A549 (cell line): ENCODE data around the gene CLPSL1. TPM values are rescaled to one million over a fixed set of nuclear protein-coding genes. Genes with fewer than 3 reads are reported as not detected.
A peak's percentile ranks its signal among the peaks of the same experiment; 100 is the strongest.

Experiments
- ATAC-seq, 2 experiments: fragments of 200-7000 bp in 1 of 2; fragments of >200 bp in 1 of 2; cut with Nextera tagmentation in 1 of 2; cut with Tn5 transposase in 1 of 2; 3 replicates each; pipeline versions ENCODE4 v1.8.0 to v1.9.1; 2018 to 2020; ENCODE audit warnings: mild to moderate bottlenecking in 1 of 2, moderate library complexity in 1 of 2
- CTCF ChIA-PET: fragments of 300-600 bp; sonication (Branson Sonifier 250); formaldehyde crosslinking; extraction: SDS; loops from one replicate; lab custom pipeline; 2021; ENCODE audit warnings: antibody characterized with exemption, inconsistent platforms; lab: Yijun Ruan, JAX
- POLR2A ChIA-PET: fragments of 350-600 bp; formaldehyde crosslinking; extraction: SDS; loops from one replicate; lab custom pipeline; 2021; ENCODE audit warnings: antibody characterized with exemption, inconsistent platforms; lab: Yijun Ruan, JAX
- DNase-seq, 2 experiments: peaks; one replicate each; pipeline versions ENCODE4 v3.0.0 to v3.0.0-alpha.2; 2011 to 2016; ENCODE audit warnings: low read depth in 1 of 2, low spot score in 1 of 2
- FAIRE-seq: peaks from 2 replicates; lab custom pipeline; 2011; peaks lifted over from hg19 to GRCh38; lab: Jason Lieb, UNC
- H3K27ac ChIP-seq, 2 experiments: fragments of >200 bp; sonication (Bioruptor Twin); formaldehyde crosslinking; 3 replicates each; pipeline ENCODE4 v1.5.1; 2016 to 2017
- H3K4me1 ChIP-seq: fragments of >200 bp; sonication (Bioruptor Twin); formaldehyde crosslinking; 3 replicates; pipeline ENCODE4 v1.6.1; 2016
- H3K4me2 ChIP-seq: fragments of >200 bp; sonication (Bioruptor Twin); formaldehyde crosslinking; 3 replicates; pipeline ENCODE4 v1.6.1; 2016
- H3K4me3 ChIP-seq: fragments of >200 bp; sonication (Bioruptor Twin); formaldehyde crosslinking; 3 replicates; pipeline ENCODE4 v1.5.1; 2016
- H3K9me3 ChIP-seq: fragments of >200 bp; sonication (Bioruptor Twin); formaldehyde crosslinking; 3 replicates; pipeline ENCODE4 v1.6.1; 2016
- BHLHE40 ChIP-seq: IDR thresholded peaks from 2 replicates; pipeline ENCODE4 v1.6.1; 2012; ENCODE audit warnings: low read depth, low read length, inconsistent platforms
- EHMT2 ChIP-seq: fragments of 200-600 bp; sonication (generic); IDR thresholded peaks from 2 replicates; pipeline ENCODE4 v1.6.1; 2016; ENCODE audit warnings: antibody characterized with exemption, low read depth, mild to moderate bottlenecking, moderate library complexity
- ESRRA ChIP-seq: fragments of 150-350 bp; IDR thresholded peaks from 2 replicates; pipeline ENCODE4 v1.6.1; 2014; ENCODE audit warnings: mild to moderate bottlenecking, low read length, borderline replicate concordance
- GATA3 ChIP-seq: IDR thresholded peaks from 2 replicates; pipeline ENCODE4 v1.6.1; 2012; ENCODE audit warnings: borderline replicate concordance
- NR3C1 ChIP-seq: fragments of >200 bp; sonication (Bioruptor Twin); formaldehyde crosslinking; IDR thresholded peaks from 3 replicates; pipeline ENCODE4 v1.6.1; 2017
- PHF8 ChIP-seq: fragments of 200-600 bp; sonication (generic); IDR thresholded peaks from 2 replicates; pipeline ENCODE4 v1.6.1; 2016; ENCODE audit warnings: low read depth, mild to moderate bottlenecking, antibody characterized with exemption, moderate library complexity, borderline replicate concordance
- RNF2 ChIP-seq: fragments of 200-600 bp; sonication (generic); IDR thresholded peaks from 2 replicates; pipeline ENCODE4 v1.6.1; 2016; ENCODE audit warnings: low read depth, mild to moderate bottlenecking, antibody characterized with exemption, moderate library complexity, borderline replicate concordance
- ZSCAN20 ChIP-seq: fragments of 250-450 bp; sonication (Bioruptor Pico); IDR thresholded peaks from 2 replicates; pipeline ENCODE4 v1.8.0; 2022; ENCODE audit warnings: mild to moderate bottlenecking, moderate library complexity
- WGBS: methylation state at CpG from one replicate; pipeline ENCODE4 v1.1.6; 2017; ENCODE audit errors: missing lambda C conversion rate; 5-methylcytosine and 5-hydroxymethylcytosine counted together
- polyA plus RNA-seq, 4 experiments: library from polyadenylated mRNA; depleted of rRNA in 3 of 4; stranded (reverse); fragments of >200 nt; fragmentation: RNase III in 1 of 4; extraction: RNeasy Plus Mini Kit Qiagen cat#74134 plus additional on column Dnase treatment in 1 of 4; gene quantifications; 2 replicates in 3 of 4; 3 replicates in 1 of 4; pipeline ENCODE4 v1.2.3, GENCODE V29; 2011 to 2017

The CLPSL1 gene
- polyA plus RNA-seq, 2 of the 4 experiments (the other 2 are of a cell fraction) = not detected

- no peak for TF ChIP-seq GATA3
Measured at GRCh38 chr6:35829306-35829705, 48.5 kb downstream of the CLPSL1 start (continued).

GRCh38 chr6:35831257-35832007 lies 50.6 kb downstream of the CLPSL1 start:
- no peak for ATAC-seq

GRCh38 chr6:35833536-35833935 lies 52.7 kb downstream of the CLPSL1 start:
- WGBS = 71% methylated on average over 7 of the region's 7 CpGs
- DNase-seq = peak in 1 of 2 experiments; percentile 51
- H3K4me2 ChIP-seq = no peak overlapping the region
- H3K9me3 ChIP-seq = no peaks in the 10 kb centered on the region
- no peak overlapping the region for H3K4me3 ChIP-seq
- ChIA-PET CTCF (no interaction called here), POLR2A (no interaction called here)
- FAIRE-seq = no peak
- ATAC-seq = peak in 1 of 2 experiments; percentile 39; a peak in 1 of 6 replicates
- peaks cover 15% of the 10 kb centered on the region; the same call in 2 of the 3 replicates for H3K4me1 ChIP-seq
- H3K27ac ChIP-seq = no peak overlapping the region; a peak in 1 of 6 replicates
- TF ChIP-seq ESRRA (no peak), BHLHE40 (no peak)

More at GRCh38 chr6:35831257-35832007, 50.6 kb downstream of the CLPSL1 start:
- H3K4me2 ChIP-seq = no peak overlapping the region
- ChIA-PET POLR2A (no interaction called here), CTCF (no interaction called here)
- no peaks in the 10 kb centered on the region for H3K9me3 ChIP-seq
- H3K4me1 ChIP-seq = peaks cover 15% of the 10 kb centered on the region; the same call in 2 of the 3 replicates
- H3K4me3 ChIP-seq = no peak overlapping the region
- no peak for TF ChIP-seq EHMT2
- TF ChIP-seq RNF2 = no peak
- TF ChIP-seq NR3C1 = no peak
- TF ChIP-seq BHLHE40 = no peak
- no peak for TF ChIP-seq PHF8
- TF ChIP-seq ZSCAN20 (CRISPR knock-in tag) = no peak
- no peak overlapping the region; a peak in 1 of 6 replicates for H3K27ac ChIP-seq
- DNase-seq (no peak), FAIRE-seq (no peak)
- WGBS = 92% methylated on average over 5 of the region's 5 CpGs

Other genes with a start within 250 kb of the CLPSL1 start
- gene FKBP5, start 92.1 kb upstream of the CLPSL1 start, polyA plus RNA-seq (2011; rRNA removed) = 10.9 and 11.7 TPM in 2 replicates
- 7.7 to 9.5 TPM (median 8.4 TPM) in 3 replicates for gene FKBP5, start 92.1 kb upstream of the CLPSL1 start, polyA plus RNA-seq (2017; fragmentation: RNase III; extraction: RNeasy Plus Mini Kit Qiagen cat#74134 plus additional on column Dnase treatment)
- gene ARMC12, start 44.0 kb upstream of the CLPSL1 start, polyA plus RNA-seq (2011; rRNA removed) = 0.88 and 0.94 TPM in 2 replicates
- 0.26 to 0.44 TPM (median 0.28 TPM) in 3 replicates for gene ARMC12, start 44.0 kb upstream of the CLPSL1 start, polyA plus RNA-seq (2017; fragmentation: RNase III; extraction: RNeasy Plus Mini Kit Qiagen cat#74134 plus additional on column Dnase treatment)
- 0.36 and 0.72 TPM in 2 replicates for gene CLPSL2, start 4.4 kb upstream of the CLPSL1 start, polyA plus RNA-seq (2011; rRNA removed)
- gene CLPSL2, start 4.4 kb upstream of the CLPSL1 start, polyA plus RNA-seq (2017; fragmentation: RNase III; extraction: RNeasy Plus Mini Kit Qiagen cat#74134 plus additional on column Dnase treatment) = 0.37 to 0.38 TPM in 2 of 3 replicates, not detected in the other
- gene CLPS, start 16.3 kb downstream of the CLPSL1 start, polyA plus RNA-seq (2011; rRNA removed) = not detected in 2 replicates
- not detected in 3 replicates for gene CLPS, start 16.3 kb downstream of the CLPSL1 start, polyA plus RNA-seq (2017; fragmentation: RNase III; extraction: RNeasy Plus Mini Kit Qiagen cat#74134 plus additional on column Dnase treatment)
- gene LHFPL5, start 24.3 kb downstream of the CLPSL1 start, polyA plus RNA-seq (2011; rRNA removed) = 0.06 and 0.15 TPM in 2 replicates
- gene LHFPL5, start 24.3 kb downstream of the CLPSL1 start, polyA plus RNA-seq (2017; fragmentation: RNase III; extraction: RNeasy Plus Mini Kit Qiagen cat#74134 plus additional on column Dnase treatment) = 0.10 to 0.17 TPM (median 0.16 TPM) in 3 replicates
- 39.9 and 65.9 TPM in 2 replicates for gene SRPK1, start 140.1 kb downstream of the CLPSL1 start, polyA plus RNA-seq (2011; rRNA removed)
- 46.2 to 54.0 TPM (median 46.9 TPM) in 3 replicates for gene SRPK1, start 140.1 kb downstream of the CLPSL1 start, polyA plus RNA-seq (2017; fragmentation: RNase III; extraction: RNeasy Plus Mini Kit Qiagen cat#74134 plus additional on column Dnase treatment)
- not detected in 2 replicates for gene SLC26A8, start 243.6 kb downstream of the CLPSL1 start, polyA plus RNA-seq (2011; rRNA removed)
- gene SLC26A8, start 243.6 kb downstream of the CLPSL1 start, polyA plus RNA-seq (2017; fragmentation: RNase III; extraction: RNeasy Plus Mini Kit Qiagen cat#74134 plus additional on column Dnase treatment) = not detected in 3 replicates
- 36.7 and 40.2 TPM in 2 replicates for gene MAPK14, start 246.8 kb downstream of the CLPSL1 start, polyA plus RNA-seq (2011; rRNA removed)
- gene MAPK14, start 246.8 kb downstream of the CLPSL1 start, polyA plus RNA-seq (2017; fragmentation: RNase III; extraction: RNeasy Plus Mini Kit Qiagen cat#74134 plus additional on column Dnase treatment) = 19.4 to 20.5 TPM (median 19.9 TPM) in 3 replicates